ENCODE data around the gene DEGS2. TPM values are rescaled to one million over a fixed set of nuclear protein-coding genes. Genes with fewer than 3 reads are reported as not detected.
"Not testable (repeated sequence)": the region's sequence is repeated elsewhere in the genome, so short reads cannot be mapped to it uniquely, and the experiment has no call there.

The DEGS2 gene
- total and polyA plus RNA-seq, 3 donors from 2014 or later = 3.3 to 5.9 (median 3.9) TPM

DNA sequence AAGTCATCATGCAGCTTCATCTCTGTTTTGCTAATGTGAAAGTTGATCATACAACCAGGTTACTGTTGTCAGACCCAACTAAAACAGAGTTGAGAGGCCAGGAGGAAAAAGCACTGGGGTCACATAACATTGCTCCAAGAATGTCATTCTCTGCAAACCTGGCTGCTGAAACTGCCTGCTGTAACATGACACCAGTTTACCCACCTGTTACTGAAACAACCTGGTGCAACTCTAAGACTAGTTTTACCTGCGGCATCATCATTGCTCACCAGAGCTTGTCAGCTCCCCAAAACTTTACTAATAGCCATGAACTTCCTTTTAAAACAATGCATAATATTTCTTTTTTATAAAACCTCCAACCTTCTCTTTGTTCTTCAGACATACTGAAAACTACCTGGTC lies 30.7 kb upstream of the DEGS2 start:
- H3K9me3 ChIP-seq = no peaks in the 10 kb centered on the region
- TF ChIP-seq POLR2A (IDR thresholded peaks at IDR 0.05) = no peak
- TF ChIP-seq, protein P1, sequence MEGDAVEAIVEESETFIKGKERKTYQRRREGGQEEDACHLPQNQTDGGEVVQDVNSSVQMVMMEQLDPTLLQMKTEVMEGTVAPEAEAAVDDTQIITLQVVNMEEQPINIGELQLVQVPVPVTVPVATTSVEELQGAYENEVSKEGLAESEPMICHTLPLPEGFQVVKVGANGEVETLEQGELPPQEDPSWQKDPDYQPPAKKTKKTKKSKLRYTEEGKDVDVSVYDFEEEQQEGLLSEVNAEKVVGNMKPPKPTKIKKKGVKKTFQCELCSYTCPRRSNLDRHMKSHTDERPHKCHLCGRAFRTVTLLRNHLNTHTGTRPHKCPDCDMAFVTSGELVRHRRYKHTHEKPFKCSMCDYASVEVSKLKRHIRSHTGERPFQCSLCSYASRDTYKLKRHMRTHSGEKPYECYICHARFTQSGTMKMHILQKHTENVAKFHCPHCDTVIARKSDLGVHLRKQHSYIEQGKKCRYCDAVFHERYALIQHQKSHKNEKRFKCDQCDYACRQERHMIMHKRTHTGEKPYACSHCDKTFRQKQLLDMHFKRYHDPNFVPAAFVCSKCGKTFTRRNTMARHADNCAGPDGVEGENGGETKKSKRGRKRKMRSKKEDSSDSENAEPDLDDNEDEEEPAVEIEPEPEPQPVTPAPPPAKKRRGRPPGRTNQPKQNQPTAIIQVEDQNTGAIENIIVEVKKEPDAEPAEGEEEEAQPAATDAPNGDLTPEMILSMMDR (IDR thresholded peaks at IDR 0.05) = no peak
- no peaks in the 10 kb centered on the region for H3K27me3 ChIP-seq
- no peak overlapping the region for H3K4me3 ChIP-seq
- no peak for DNase-seq
- WGBS, 2 donors = 91 to 94% methylated on average over 1 of the region's 1 CpG
- peaks cover 18% of the 10 kb centered on the region for H3K4me1 ChIP-seq
- no peaks in the 10 kb centered on the region for H3K36me3 ChIP-seq (ENCODE audit: low read depth, missing control alignments)
- intact Hi-C loops (cut with DNase I; ENCODE audit: low total_unique reads) = loop anchor here (5.0 kb wide), 1 partner anchor 218 kb away; no protein-coding TSS in a partner anchor
- no peak overlapping the region for H3K27ac ChIP-seq

DNA sequence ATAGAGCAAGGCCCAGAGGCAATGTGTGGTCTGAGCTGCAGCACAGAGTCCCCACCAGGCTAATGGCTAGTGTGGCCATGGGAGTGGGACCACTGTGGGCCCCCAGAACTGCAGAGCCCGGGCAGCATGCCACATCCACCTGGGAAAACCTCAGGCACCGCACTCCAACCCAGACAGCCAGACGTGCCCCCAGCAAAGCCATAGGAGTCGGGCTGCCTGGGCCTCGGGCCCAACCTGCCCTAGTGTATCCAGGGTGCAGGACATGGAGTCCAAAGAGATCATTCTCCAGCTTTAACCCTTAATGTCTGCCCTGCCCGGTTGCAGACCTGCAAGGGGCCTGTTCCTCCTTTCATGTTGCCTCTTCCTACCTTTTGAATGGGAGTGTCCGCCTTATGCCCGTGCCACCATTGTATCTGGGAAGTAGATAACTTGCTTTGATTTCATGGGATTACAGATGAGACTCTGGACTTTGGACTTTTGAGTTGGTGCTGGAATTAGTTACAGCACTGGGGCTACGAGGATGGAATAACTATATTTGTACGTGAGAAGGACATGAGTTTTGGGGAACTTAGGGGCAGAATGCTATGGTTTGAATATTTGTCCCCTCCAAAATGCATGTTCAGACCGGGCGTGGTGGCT lies 29.1 kb upstream of the DEGS2 start:
- WGBS, 2 donors = 89 to 94% methylated on average over 7 to 9 of the region's 12 CpGs
- Histone ChIP-seq H3K9me3 (no peaks in the 10 kb centered on the region), H3K36me3 (ENCODE audit: low read depth, missing control alignments) (no peaks in the 10 kb centered on the region), H3K4me1 (peaks cover 17% of the 10 kb centered on the region), H3K27ac (no peak overlapping the region), H3K27me3 (no peaks in the 10 kb centered on the region), H3K4me3 (no peak overlapping the region)
- no peak for DNase-seq
- TF ChIP-seq, protein P1 (IDR thresholded peaks at IDR 0.05) = no peak
- no peak for TF ChIP-seq POLR2A (IDR thresholded peaks at IDR 0.05)
- intact Hi-C loops (cut with DNase I; ENCODE audit: low total_unique reads) = no loop called here

DNA sequence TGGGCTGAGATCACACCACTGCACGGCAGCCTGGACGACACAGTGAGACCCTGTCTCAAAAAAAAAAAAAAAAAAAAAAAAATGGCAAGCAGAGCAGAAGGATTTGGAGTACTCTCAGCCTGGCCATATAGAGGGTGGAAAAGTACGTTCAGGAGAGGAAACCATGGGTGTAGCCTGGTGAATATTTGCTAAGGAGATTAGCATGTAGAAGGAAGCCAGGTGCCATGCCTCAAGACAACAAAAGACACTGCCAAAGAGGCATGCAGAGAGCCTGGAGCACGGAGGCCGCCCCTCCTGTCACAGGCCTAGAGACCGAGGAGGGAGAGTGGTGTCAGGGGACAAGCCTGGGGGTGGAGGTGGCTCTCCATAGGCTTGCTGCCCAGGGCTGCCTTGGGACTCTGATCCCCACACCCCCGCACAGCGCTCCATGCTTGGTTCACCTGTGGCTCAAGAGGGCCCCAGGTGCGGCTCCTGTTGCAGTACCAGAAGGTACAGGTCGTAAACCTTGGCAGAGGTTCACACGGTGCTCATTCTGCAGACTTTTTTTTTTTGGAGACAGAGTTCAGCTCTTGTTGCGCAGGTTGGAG lies 27.9 kb upstream of the DEGS2 start:
- H3K4me3 ChIP-seq = no peak overlapping the region

DNA sequence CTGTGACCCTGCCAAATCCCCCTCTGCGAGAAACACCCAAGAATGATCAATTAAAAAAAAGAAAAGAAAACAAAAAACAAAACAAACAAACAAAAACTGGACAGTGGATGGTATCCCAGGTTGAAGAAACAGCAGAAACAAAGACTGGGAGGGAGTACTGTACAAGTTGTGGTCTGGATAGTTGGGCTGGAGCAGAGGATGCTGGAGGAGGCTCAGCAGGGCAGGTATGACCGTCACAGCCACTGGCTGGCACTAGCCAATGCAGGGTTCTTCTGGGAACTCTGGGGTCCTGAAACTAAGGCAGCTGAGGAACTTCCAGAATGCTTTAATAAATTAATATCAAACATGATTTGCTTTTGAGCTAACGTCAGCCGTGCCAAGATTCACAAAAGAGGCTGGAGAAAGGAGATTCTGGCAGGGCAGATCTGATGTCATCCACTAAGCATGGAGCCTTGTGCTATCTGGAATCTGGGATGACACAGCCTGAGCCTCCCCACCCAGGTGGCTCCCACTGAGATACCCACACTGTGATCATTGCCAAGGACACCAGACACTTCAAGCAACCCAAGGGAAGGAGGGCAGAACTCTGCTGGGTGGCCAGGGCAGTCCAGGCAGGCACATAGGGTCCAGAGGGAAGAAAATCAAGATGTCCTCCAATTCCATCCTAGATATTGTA lies 22.6 kb upstream of the DEGS2 start:
- WGBS, 2 donors = 70 to 76% methylated on average over 3 to 4 of the region's 4 CpGs
- DNase-seq; intact Hi-C loops (cut with DNase I; ENCODE audit: low total_unique reads); H3K36me3 ChIP-seq (ENCODE audit: low read depth, missing control alignments); H3K27ac ChIP-seq; H3K27me3 ChIP-seq; H3K9me3 ChIP-seq; H3K4me1 ChIP-seq; H3K4me3 ChIP-seq: not testable (repeated sequence)

More for the DNA sequence above, 27.9 kb upstream of the DEGS2 start:
- H3K4me1 ChIP-seq = peaks cover 11% of the 10 kb centered on the region
- WGBS, 2 donors = 87 to 91% methylated on average over 12 of the region's 12 CpGs
- no peaks in the 10 kb centered on the region for H3K9me3 ChIP-seq
- no peaks in the 10 kb centered on the region for H3K36me3 ChIP-seq (ENCODE audit: low read depth, missing control alignments)
- H3K27me3 ChIP-seq = no peaks in the 10 kb centered on the region
- no peak overlapping the region for H3K27ac ChIP-seq
- intact Hi-C loops (cut with DNase I; ENCODE audit: low total_unique reads) = no loop called here
- TF ChIP-seq, protein P1 (IDR thresholded peaks at IDR 0.05) = no peak
- no peak for DNase-seq

DNA sequence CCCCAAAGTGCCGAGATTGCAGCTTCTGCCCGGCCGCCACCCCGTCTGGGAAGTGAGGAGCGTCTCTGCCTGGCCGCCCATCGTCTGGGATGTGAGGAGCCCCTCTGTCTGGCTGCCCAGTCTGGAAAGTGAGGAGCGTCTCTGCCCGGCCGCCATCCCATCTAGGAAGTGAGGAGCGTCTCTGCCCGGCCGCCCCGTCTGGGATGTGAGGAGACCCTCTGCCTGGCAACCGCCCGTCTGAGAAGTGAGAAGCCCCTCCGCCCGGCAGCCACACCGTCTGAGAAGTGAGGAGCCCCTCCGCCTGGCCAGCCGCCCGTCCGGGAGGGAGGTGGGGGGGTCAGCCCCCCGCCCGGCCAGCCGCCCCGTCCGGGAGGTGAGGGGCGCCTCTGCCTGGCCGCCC lies 21.2 kb upstream of the DEGS2 start:
- intact Hi-C loops (cut with DNase I; ENCODE audit: low total_unique reads); DNase-seq: not testable (repeated sequence)

More for the DNA sequence above, 21.2 kb upstream of the DEGS2 start:
- H3K27ac ChIP-seq; H3K9me3 ChIP-seq; H3K4me1 ChIP-seq; H3K36me3 ChIP-seq (ENCODE audit: low read depth, missing control alignments); H3K27me3 ChIP-seq; H3K4me3 ChIP-seq: not testable (repeated sequence)
- 78% methylated on average over 28 of the region's 30 CpGs; no CpG with 5 or more reads in 1 of the 2 donors for WGBS, 2 donors

Data from testis (tissue), 3 donors.